ENCODE results near the gene GNAS-AS1.

GNAS-AS1 gene

DNA sequence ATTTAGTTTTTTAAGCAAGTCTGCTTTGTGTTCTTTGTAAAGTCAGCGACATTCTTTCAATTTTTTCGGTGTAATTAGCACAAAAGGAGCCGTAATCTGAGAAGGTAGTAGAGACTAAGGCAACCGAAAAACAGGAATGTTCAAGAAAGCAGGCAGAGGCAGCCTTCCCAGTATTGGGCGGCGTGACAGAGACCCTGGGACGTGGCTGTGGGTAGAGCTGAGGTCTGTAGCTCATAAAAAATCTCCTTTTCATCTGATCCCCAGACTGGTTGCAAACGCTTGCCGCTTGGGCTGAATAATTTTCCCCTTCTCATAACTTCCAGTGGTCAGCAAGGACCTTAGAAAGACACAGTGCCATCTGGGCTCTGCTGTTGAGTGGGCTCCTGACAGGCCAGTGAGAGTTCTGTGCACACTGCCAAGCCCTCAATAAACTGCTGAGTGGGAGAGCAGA, 32.6 kb upstream of the GNAS-AS1 start:
- Histone ChIP-seq H3K79me2 (ENCODE audit: insufficient read depth, low read depth) (no peaks in the 10 kb centered on the region), H3K4me2 (no peak overlapping the region; the same call in 1 of the 2 replicates), H2AFZ (ENCODE audit: low read depth) (no peak overlapping the region), H3K27ac (no peak overlapping the region), H4K20me1 (ENCODE audit: insufficient read depth) (no peaks in the 10 kb centered on the region), H3K4me1 (ENCODE audit: low read depth, poor library complexity, severe bottlenecking) (peaks cover 26% of the 10 kb centered on the region), H3K36me3 (ENCODE audit: insufficient read depth) (no peaks in the 10 kb centered on the region), H3K4me3 (IDR thresholded peaks at IDR 0.05; ENCODE audit: insufficient read depth, low read depth, low read length) (no peak overlapping the region), H3K27me3 (ENCODE audit: insufficient read depth, low read depth) (no peaks in the 10 kb centered on the region; the same call in 1 of the 2 replicates), H3K9ac (no peak overlapping the region)
- TF ChIP-seq, protein P1, sequence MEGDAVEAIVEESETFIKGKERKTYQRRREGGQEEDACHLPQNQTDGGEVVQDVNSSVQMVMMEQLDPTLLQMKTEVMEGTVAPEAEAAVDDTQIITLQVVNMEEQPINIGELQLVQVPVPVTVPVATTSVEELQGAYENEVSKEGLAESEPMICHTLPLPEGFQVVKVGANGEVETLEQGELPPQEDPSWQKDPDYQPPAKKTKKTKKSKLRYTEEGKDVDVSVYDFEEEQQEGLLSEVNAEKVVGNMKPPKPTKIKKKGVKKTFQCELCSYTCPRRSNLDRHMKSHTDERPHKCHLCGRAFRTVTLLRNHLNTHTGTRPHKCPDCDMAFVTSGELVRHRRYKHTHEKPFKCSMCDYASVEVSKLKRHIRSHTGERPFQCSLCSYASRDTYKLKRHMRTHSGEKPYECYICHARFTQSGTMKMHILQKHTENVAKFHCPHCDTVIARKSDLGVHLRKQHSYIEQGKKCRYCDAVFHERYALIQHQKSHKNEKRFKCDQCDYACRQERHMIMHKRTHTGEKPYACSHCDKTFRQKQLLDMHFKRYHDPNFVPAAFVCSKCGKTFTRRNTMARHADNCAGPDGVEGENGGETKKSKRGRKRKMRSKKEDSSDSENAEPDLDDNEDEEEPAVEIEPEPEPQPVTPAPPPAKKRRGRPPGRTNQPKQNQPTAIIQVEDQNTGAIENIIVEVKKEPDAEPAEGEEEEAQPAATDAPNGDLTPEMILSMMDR (conservative IDR thresholded peaks at IDR 0.05; ENCODE audit: low read depth, low read length): no peak

DNA sequence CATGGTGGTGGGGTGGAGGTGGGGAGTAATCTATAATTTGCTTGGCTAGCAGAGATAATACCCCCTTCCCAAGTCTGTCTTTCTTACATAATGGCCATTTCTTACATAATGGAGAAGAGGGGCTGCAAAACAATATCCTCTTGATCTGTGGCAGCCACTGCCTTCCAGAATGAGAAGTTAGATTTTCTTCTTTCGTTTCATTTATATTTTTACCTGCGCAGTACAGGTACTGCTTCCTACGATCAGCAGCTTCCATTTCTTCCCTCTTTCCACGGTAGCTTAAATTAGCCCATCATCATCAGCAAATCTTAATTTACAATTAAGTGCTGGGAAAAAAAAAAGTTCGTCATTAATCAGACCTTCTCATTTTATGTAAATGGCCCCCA, 32.0 kb upstream of the GNAS-AS1 start:
- Histone ChIP-seq H3K36me3 (ENCODE audit: insufficient read depth) (no peaks in the 10 kb centered on the region), H3K4me2 (no peak overlapping the region; the same call in 1 of the 2 replicates), H3K79me2 (ENCODE audit: insufficient read depth, low read depth) (no peaks in the 10 kb centered on the region), H3K27me3 (ENCODE audit: insufficient read depth, low read depth) (no peaks in the 10 kb centered on the region; the same call in 1 of the 2 replicates), H3K4me1 (ENCODE audit: low read depth, poor library complexity, severe bottlenecking) (peaks cover 21% of the 10 kb centered on the region), H3K9ac (no peak overlapping the region), H3K4me3 (IDR thresholded peaks at IDR 0.05; ENCODE audit: insufficient read depth, low read depth, low read length) (no peak overlapping the region), H2AFZ (ENCODE audit: low read depth) (no peak overlapping the region), H4K20me1 (ENCODE audit: insufficient read depth) (no peaks in the 10 kb centered on the region), H3K27ac (no peak overlapping the region)
- TF ChIP-seq, protein P1 (conservative IDR thresholded peaks at IDR 0.05; ENCODE audit: low read depth, low read length): no peak

DNA sequence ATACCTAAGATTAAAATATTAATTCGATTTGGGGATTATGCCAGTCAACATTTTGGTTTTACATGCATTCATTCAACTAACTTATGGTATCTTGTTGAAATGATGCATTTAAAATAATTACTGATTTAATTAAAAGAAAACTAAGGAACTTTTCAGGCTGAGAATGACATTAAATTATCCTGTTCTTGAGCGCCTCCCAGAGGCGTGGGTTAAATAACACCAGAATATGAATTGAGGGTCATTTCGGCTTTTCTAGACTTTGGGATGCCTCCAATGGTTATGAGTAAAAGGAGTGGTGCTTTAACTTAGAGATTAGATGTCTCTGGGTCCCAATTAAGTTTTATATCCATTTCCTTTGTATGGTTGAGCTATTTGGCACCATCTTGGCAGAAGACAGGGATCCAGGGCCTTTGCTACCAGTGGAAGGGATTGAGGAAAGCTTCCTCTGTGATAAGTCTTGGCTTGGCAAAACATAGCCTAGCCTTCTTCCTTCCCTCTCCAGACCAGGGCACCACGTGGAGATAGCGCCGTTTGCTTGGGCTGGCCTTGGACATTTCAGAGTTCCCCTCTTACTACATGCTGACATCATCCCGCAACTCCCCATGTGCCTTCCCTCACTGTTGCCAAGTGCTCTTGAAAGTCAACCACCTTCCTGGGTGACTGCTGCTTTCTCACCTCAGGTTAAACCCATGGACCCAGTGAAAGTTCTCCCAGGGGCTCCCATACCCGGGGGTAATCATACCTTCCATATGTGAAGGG, 30.5 kb upstream of the GNAS-AS1 start:
- TF ChIP-seq, protein P1 (conservative IDR thresholded peaks at IDR 0.05; ENCODE audit: low read depth, low read length): peak; percentile 55; the same call in 1 of the 2 replicates
- H3K4me1 ChIP-seq (ENCODE audit: low read depth, poor library complexity, severe bottlenecking): peaks cover 6% of the 10 kb centered on the region
- no peak overlapping the region for H3K9ac ChIP-seq
- no peak overlapping the region for H3K27ac ChIP-seq
- no peaks in the 10 kb centered on the region for H4K20me1 ChIP-seq (ENCODE audit: insufficient read depth)
- no peaks in the 10 kb centered on the region for H3K36me3 ChIP-seq (ENCODE audit: insufficient read depth)
- H3K4me2 ChIP-seq: no peak overlapping the region
- H3K4me3 ChIP-seq (IDR thresholded peaks at IDR 0.05; ENCODE audit: insufficient read depth, low read depth, low read length): no peak overlapping the region
- no peaks in the 10 kb centered on the region for H3K79me2 ChIP-seq (ENCODE audit: insufficient read depth, low read depth)
- no peak overlapping the region for H2AFZ ChIP-seq (ENCODE audit: low read depth)
- H3K27me3 ChIP-seq (ENCODE audit: insufficient read depth, low read depth): no peaks in the 10 kb centered on the region; the same call in 1 of the 2 replicates

DNA sequence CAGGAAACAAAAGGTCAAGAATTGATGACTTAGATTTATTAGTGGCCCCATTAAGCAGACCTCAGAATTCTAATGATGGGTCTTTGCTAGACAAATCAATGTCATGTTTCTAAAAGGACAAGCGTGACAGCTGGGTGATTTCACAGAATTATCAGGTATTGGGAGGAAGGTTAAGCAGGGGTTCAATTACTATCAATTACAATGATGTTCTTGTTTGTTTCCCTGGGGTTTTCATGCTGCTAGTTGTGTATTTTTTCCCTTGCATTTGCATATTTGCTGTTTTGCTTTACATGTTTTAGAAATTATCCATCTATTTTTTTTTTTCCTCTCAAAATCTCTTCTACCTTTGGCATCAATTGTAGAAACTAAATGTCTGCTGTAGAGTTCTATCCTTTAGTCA, 29.7 kb upstream of the GNAS-AS1 start:
- no peaks in the 10 kb centered on the region for H3K79me2 ChIP-seq (ENCODE audit: insufficient read depth, low read depth)
- H3K27ac ChIP-seq: no peak overlapping the region
- H3K4me1 ChIP-seq (ENCODE audit: low read depth, poor library complexity, severe bottlenecking): no peaks in the 10 kb centered on the region
- H3K27me3 ChIP-seq (ENCODE audit: insufficient read depth, low read depth): no peaks in the 10 kb centered on the region; the same call in 1 of the 2 replicates
- H3K4me2 ChIP-seq: no peak overlapping the region
- no peak overlapping the region for H3K4me3 ChIP-seq (IDR thresholded peaks at IDR 0.05; ENCODE audit: insufficient read depth, low read depth, low read length)
- H3K36me3 ChIP-seq (ENCODE audit: insufficient read depth): no peaks in the 10 kb centered on the region
- H2AFZ ChIP-seq (ENCODE audit: low read depth): no peak overlapping the region
- H3K9ac ChIP-seq: no peak overlapping the region
- H4K20me1 ChIP-seq (ENCODE audit: insufficient read depth): no peaks in the 10 kb centered on the region
- TF ChIP-seq, protein P1 (conservative IDR thresholded peaks at IDR 0.05; ENCODE audit: low read depth, low read length): no peak

All from KMS-11 (cell line).